Stimulated activated CD4-positive, alpha-beta T cell treated with anti-CD3 and anti-CD28 coated beads, Interleukin-1b, Interleukin-23, amount 100 ng/mL, for 48 hours (primary cell): ENCODE measurements around the gene NGFR.

ENCODE experiments used
- DNase-seq: peaks from one replicate; pipeline ENCODE4 v3.0.0-alpha.2; 2020

Gene NGFR

DNA sequence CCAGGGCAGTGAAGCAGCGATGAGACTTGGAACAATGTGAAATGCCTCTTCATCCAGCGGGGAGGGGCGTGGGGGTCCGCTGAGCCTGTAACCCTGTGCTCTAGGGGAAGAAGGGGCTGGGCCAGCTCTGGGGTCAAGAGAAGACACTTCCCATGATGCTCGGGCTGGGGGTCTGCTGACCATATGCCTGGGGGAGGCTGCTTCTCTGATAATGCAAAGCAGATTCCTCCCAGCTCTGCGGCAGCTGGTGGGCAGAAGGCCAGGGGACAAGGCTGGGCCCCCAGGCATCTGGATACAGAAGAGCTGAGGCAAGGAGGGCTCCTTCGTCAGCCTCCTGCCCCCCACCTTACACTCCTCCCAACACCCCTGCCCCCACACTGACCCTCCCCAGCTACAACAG, 24.7 kb downstream of the NGFR start:
- no peak for DNase-seq

DNA sequence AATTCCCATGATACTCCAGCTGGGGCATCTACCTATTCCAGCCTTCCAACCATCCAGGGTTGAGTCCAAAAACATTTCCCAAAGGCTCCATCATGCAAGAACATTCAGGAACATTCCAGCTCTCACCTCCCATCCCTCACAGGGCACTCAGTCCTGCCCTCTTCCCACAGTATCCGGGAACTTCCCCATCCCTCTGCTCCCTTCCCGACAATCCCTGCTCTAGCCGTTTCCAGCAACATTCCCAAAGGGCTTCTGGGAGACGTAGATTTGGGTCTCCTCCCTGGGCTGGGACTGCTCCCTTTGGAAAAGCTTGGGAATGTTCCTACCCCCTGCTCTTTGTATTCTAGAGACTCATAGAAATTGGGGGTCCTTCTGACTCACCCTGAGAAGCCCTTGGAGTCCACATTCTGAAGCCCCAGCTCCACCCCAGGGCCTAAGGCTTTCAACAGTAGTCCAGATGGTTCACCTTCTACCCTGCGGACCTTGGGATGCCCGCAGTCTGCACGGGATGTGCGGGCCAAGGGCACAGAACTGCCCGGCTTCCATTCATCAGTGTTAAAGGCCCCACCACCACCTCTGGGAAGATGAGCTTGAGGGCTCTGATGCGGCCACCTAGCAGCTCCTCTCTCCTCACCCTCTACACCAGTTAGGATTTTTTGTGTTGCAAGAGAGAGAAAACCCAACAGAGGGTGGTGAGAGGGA, 25.4 kb downstream of the NGFR start:
- DNase-seq = no peak

DNA sequence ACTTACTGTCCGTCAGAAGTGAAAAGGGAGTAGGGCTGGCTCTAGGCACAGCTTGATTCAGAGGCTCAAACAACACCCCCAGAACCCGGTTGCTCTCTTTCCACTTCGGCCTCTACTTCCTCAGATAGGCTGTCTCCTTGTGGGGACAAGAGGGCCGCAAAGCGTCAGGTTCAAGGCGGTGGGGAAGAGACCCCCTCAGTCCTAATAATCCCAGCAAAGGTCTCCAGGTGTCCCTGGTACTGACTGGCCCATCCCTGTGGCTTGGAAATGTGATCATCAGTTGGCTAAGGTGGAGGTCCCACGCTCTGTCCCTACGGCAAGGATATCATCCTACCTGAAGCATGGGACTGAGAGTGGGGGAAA, 26.0 kb downstream of the NGFR start:
- DNase-seq = no peak

DNA sequence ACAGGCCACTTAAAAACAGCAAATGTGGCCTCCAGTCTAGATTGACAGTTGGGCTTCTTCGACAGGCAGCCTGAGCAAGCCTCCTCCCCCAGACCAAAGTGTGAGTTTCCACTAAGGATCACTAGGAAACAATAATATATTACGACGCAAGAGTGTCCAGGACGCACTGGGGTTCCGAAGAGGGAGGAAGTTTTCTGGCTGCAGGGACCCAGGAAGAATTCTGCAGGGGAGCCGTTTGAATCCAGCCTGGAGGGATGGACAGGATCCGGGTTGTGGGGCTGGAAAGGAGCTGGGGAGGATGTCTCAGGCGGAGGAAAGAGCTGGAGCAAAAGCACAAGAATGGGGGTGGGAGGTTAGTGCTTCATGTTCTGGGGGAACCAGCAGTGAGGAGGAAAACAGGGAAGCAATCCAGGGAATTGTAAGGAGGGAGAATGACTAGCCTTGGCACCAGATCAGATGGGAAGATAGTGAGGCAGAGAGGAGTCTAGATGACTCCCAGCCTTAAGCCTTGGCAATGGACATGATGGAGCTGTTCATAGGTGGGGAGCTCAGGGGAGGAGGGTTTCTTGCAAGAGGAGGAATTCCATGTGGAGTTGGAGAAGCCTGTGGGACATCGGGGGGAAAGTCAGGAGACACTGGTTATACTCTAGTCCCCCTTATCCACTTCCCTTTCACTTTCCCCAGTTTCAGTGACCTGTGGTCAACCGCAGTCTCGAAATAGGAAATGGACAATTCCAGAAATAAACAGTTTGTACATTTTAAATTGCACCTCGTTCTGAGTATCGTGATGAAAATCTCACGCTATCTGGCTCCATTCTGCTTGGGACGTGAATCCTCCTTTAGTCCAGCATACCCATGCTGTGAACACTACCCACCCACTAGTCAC, 26.6 kb downstream of the NGFR start:
- DNase-seq = no peak

GRCh38 chr17:49522357-49522890, 27.3 kb downstream of the NGFR start:
- no peak for DNase-seq

DNA sequence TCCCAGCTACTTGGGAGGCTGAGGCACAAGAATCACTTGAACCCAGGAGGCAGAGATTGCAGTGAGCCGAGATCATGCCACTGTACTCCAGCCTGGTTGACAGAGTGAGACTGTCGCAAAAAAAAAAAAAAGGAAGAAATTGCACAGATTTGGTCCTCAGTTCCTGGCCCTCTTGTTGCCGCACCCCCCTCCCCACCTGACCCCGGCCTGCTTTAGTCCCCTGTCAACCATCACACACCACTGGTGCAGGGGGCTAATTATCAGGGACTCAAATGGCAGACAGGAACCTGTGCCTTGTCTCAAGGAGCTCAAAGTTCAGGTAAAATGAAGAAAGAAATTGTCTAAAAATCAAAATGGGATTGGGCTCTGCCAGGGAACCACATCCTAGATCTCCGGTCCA, 28.1 kb downstream of the NGFR start:
- no peak for DNase-seq

DNA sequence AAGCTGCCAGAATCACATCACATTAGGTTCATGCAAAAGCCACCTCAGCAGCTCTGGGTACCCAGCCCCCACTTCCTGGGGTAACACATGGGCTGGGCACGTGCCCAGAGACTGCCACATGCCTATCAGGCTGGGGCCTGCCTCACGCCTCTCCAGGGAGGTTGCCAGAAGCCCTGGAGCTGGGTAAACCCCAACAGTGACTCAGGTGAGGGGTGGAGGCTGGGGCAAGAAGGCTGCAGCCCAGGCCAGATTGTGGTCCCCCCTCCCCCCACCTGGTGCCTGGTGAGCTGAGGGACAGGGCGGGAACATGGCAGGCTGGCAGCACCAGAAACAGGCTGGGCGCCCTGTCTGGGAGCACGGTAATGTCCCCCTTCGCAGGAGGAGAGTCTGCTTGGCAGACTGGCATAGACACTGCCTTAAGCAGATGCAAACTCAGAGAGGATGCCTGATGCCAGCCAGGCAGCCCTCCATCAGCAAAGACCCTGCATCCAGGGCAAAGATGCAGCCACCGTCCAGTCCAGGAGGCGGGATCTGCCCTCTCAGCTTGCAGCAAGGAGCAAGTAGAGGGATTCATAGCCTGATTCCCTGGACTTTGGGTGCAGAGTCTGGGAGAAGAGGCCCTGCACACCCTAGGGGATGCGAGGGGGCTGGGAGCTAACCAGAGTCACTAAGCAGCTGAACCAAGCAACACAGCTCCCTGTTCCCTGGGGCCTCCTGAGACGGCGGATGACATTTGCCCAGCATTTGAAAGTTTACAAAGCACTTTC, 28.8 kb downstream of the NGFR start:
- DNase-seq = no peak

DNA sequence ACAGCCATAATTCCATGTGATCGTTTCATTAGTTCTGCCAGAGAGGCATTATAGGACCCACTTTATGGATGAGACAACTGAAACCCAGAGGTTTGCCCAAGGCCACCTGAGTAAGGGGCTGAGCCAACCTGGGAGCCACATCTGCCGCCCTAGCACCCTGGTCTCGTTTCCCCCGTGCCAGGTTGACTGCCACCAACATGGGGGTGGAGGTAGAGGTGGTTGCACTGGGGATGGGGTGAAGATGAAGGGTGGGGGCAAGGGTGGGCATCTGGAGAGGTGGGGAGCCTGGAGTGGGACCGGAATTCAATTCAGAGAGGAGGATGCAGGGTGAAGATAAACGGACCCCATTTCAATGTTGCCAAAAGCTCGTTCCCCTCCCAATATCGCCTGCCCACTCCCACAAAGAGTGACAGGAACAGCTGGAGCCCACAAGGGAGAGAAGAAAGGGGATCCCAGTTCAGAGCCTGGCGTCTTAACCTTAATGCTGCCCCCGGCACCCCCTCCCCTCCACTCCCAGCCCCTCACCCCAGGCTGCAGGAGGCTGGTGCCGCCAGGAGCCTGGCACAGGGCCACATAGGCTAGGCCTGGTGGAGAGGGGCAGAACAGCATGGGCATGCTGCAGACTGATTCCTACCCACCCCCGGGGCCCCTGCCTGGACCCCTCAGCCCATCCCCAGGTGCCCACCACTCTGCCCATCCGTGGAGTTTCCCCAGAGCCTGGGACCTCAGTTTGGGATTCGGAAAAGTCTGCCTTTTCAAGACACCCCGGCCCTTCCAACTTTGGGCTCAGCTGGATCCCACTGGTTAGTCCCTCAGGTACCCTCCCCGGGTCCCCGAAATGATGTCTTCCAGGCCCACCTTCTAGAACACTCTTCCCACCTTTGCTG, 29.6 kb downstream of the NGFR start:
- DNase-seq = no peak

- no peak for DNase-seq
Measured at GRCh38 chr17:49525831-49526741, 31.0 kb downstream of the NGFR start.

GRCh38 chr17:49527927-49528651, 33.0 kb downstream of the NGFR start:
- DNase-seq = no peak

- no peak for DNase-seq
Measured at GRCh38 chr17:49528966-49529365, 33.9 kb downstream of the NGFR start.

- DNase-seq = no peak
Measured at GRCh38 chr17:49530118-49530517, 35.0 kb downstream of the NGFR start.

- DNase-seq = no peak
Measured at GRCh38 chr17:49543860-49544259, 48.8 kb downstream of the NGFR start.

DNA sequence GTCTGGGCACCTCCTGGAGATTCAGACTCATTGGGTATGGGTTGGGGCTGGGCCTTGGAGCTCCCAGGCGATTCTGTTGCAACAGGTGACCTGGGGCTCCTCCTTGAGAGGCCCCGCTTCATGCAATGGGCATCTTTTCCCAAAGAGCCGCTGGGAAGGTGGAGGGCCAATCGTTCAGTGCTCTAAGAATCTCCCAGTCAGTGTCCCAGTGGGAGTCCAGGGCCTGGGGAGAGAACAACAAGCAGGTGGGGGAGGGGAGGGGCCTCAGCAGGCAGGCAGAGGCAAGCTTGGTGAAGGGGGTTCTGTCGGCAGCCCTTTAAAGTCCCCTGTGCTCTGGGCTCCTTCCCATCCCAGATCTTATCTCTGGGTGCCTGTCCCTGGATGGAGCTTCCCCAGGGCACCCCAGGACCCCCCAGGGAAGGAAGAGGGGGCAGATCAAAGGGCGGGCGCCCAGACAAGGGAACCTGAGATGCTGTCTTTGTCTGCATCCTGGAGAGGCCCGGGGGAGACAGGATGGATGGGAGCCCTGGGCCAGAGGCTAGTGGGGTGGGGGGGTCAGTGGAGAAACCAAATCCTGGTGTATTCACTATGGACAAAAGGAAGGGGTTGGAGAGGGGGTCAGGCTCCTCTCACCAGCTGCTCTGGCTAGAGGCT, 50.0 kb downstream of the NGFR start:
- DNase-seq = no peak

DNA sequence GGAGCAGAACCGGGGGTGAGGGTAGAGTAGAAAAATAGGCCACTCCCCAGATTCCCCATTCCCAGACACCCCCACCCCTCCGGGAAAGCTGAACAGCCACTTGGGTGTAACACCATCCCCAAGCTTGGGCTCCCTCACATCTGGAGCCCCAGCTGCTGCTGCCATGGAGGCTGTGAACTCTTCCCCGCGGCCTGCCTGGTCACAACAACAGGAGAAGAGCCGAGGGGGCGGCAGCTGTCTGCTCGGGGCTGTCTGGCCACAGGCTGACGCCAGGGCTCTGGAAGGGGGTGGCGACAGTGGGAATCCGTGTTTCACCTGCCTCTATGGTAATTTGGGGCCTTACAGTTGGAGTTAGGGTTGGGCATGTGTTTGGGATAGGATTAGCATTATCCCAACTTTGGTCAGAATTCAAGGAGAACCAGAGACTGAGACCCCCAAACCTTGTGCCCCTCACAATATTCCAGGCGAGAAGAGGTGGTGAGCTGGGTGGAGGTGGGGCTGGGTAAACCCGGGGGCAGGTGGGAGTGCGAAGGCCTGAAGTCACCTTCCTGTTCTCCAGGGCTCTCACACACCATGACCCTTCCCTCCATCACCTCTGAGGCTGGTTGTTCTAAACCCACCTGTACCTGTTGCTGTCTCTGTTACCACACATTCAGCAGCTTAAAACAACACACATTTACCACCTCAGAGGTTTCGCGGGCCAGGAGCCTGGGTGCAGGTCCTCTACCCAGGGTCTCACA, 50.9 kb downstream of the NGFR start:
- DNase-seq = no peak

DNA sequence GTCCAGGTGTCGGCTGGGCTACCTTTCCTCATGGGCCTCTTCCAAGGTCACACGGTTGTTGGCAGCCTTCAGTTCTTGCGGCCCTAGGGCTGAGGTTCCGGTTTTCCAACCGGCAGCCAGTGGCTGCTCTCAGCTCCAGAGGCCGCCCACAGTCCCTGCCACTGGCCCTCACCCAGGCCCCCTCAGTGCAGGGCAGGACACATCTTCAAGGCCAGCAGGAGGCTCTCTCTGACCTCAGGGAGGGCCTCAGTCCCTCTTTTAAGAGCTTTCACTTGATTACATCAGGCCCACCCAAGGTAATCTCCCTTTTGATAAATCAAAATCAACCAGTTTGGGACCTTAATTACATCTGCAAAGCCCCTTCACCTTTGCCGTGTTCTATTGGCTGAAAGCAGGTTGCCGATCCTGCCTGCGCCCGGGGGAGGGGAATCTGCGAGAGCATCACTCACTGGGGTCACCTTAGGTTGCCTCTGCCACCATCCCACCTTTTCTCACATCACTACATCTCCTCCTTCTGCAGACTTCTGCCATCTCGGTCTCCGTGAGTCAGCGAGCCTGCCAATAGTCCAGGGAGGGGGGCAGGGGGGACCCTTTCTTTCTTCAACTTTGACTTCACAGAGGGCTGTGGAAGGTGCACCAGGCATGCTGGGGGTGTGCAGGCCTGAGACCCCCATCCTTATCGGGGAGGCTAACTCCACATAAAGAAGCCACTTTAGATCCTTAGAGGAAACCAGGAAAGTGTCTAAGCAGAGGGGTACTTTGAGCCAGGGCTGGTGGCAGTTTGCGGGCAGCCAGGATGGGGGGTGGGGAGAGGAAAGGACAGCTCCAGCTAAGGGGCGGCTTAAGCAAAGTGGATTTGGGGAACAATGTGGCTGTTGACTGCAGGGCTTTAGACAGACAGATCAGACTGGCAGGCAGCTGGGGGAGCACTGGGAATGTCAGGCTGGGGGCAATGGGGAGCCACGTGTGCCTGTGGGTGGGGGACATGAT, 51.7 kb downstream of the NGFR start:
- no peak for DNase-seq

GRCh38 chr17:49547566-49547965, 52.5 kb downstream of the NGFR start:
- no peak for DNase-seq

GRCh38 chr17:49548051-49548505, 53.0 kb downstream of the NGFR start:
- no peak for DNase-seq
